GM19463 (cell line): ENCODE measurements around the gene OR5K4.
"Not testable (repeated sequence)": the region's sequence is repeated elsewhere in the genome, so short reads cannot be mapped to it uniquely, and the experiment has no call there.

Experiments
- ATAC-seq: cut with Tn5 transposase; IDR thresholded peaks from one replicate; pipeline ENCODE4 v1.9.1; 2021; ENCODE audit warnings: mild to moderate bottlenecking, moderate library complexity; ENCODE audit not compliant: unreplicated experiment

OR5K4 gene

DNA sequence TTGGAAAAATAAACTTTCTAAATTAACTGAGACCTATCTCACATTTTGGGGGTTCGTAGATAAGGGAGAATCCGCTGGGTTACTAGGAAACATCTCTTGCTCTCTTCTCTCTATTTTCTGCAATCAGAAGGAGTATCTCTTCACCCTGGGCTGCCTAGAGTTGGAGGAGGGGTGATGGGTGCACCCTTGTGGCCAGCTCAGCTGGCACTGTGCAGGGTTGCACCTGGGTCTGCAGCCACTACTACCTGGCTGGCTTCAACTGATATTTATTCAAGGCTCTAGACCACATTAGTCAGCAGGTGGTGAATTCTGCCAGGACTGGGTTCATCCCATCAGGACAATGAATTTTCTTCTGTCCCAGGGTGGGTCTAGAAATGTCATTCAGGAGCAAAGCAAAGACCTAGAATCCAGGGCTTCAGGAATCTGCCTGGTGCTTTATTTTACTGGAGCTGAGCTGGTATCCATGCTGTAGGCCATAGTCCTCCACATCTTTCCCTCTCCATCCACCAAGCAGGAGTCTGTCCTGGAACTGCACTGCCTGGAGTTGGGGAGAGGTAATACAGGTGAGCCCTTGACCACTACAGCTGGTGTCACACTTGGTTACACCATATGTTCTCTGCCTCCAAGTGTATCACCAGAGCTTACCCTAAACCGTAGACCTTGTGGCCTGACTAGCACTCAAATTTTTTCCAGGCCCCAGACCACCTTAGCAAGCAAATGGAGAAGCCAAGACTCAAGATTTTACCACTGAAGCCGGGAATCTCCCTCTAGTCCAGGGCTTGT lies 14.0 kb downstream of the OR5K4 start:
- no peak for ATAC-seq

- no peak for ATAC-seq
Measured at GRCh38 chr3:98371186-98371585, 17.5 kb downstream of the OR5K4 start.

- no peak for ATAC-seq
Measured at GRCh38 chr3:98371853-98372252, 18.2 kb downstream of the OR5K4 start.

DNA sequence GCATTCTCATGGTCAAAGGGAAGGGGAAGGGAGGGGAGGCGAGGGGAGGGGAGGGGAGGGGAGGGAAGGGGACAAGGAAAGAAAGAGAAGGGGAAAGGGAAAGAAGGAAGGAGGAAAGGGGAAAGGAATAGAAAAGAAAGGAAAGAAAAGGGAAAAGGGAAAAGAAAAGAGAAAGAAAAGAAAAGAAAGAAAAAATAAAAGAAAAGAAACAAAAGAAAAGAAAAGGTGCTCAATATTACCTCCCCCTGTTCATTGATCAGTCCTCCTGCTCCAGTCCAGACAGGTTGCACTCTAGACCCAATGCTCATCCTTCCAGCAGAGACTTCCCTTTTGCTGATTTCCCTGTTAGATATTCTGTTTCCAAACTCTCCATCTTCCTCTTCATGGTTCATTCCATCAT lies 18.8 kb downstream of the OR5K4 start:
- ATAC-seq = no peak

- ATAC-seq = no peak
Measured at GRCh38 chr3:98376631-98377030, 23.0 kb downstream of the OR5K4 start.

DNA sequence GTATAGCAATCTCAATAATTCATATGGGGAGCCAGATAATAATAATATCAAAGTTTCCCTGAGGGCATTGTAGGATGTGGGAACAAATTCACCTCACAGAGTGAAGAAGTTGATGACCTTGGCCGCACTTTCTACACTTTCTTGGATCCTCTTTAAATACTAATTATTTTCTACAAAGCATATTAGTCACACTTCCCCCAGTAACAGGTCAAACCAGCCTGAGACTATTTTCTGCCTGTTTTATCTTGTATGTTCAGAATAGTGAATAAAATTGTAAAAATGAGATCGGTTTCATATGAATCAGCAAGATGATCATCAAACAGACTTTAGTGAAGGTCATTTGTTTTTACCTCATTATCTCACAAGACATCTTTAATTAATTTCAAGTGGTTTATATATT lies 34.5 kb downstream of the OR5K4 start:
- ATAC-seq = no peak

DNA sequence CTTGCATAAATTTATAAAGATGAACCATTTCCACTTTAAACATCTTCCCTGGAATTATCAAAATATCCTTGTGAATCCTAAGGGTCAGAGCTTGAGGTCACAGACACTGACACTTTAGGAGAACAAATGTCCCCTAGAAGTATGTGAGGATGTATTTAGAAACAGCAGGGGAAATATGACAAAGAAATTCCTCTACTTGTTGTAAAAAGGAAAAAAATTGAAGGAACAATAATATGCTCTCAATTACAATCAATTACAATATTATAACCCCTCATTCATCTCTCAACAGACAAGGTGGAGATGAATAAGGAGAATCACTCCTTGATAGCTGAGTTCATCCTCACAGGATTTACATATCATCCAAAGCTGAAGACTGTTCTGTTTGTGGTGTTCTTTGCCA lies 36.7 kb downstream of the OR5K4 start, which contains the start of gene OR5K3:
Gene OR5K3, plus strand, starts transcription at position 301 of the 400 bp plus-strand sequence. Its CDS starts 0 bp downstream, at position 301.
- no peak for ATAC-seq

- ATAC-seq = no peak
Measured at GRCh38 chr3:98395101-98395500, 41.4 kb downstream of the OR5K4 start.

GRCh38 chr3:98396482-98396881 lies 42.8 kb downstream of the OR5K4 start:
- not testable (repeated sequence) for ATAC-seq

- ATAC-seq = no peak
Measured at GRCh38 chr3:98398513-98398912, 44.9 kb downstream of the OR5K4 start.

GRCh38 chr3:98402507-98402906 lies 48.9 kb downstream of the OR5K4 start:
- ATAC-seq = no peak

DNA sequence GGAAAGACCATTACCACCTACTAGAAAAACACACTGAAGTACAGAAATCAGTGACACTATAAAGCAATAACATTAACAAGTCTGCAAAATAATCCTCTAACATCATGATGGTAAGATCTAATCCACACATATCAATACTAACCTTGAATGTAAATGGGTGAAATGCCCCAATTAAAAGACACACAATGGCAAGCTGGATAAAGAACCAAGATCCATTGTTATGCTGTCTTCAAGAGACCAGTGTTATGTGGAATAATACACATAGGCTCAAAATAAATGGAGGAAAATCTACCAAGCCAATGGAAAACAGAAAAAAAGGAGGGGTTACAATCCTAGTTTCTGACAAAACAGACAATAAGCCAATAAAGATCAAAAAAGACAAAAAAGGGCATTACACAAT lies 50.4 kb downstream of the OR5K4 start:
- no peak for ATAC-seq
